Breast epithelium (tissue), 4 donors: ENCODE measurements around the gene RBM8A. TPM values are rescaled to one million over a fixed set of nuclear protein-coding genes. Genes with fewer than 3 reads are reported as not detected.
"Not testable (repeated sequence)": the region's sequence is repeated elsewhere in the genome, so short reads cannot be mapped to it uniquely, and the experiment has no call there.

Source experiments
- DNase-seq, 2 donors: peaks; one replicate each; pipeline ENCODE4 v3.0.0-alpha.2; 2019; ENCODE audit warnings: low spot score in 2 of 2
- H3K27ac ChIP-seq, 2 donors: fragments of 200-600 bp; sonication (generic) in 1 of 2; one replicate each; pipeline ENCODE4 v1.5.1; 2016 to 2019; ENCODE audit warnings: mild to moderate bottlenecking in 1 of 2
- H3K27me3 ChIP-seq, 2 donors: fragments of 200-600 bp; sonication (generic) in 1 of 2; one replicate each; pipeline versions ENCODE4 v1.5.1 to v1.6.0; 2017 to 2019; ENCODE audit warnings: control low read depth in 1 of 2, mild to moderate bottlenecking in 1 of 2
- H3K36me3 ChIP-seq: fragments of 200-600 bp; one replicate; pipeline ENCODE4 v1.5.1; 2019
- H3K4me1 ChIP-seq, 2 donors: fragments of 200-600 bp; sonication (generic); one replicate each; pipeline ENCODE4 v1.5.1; 2016 to 2019; ENCODE audit warnings: control low read depth in 1 of 2
- H3K4me3 ChIP-seq, 3 donors: fragments of 200-600 bp; sonication (generic); 1 replicate in 2 of 3; 2 replicates in 1 of 3; pipeline ENCODE4 v1.5.1; 2016 to 2019; ENCODE audit warnings: mild to moderate bottlenecking in 3 of 3, moderate library complexity in 2 of 3
- H3K9me3 ChIP-seq, 2 donors: fragments of 200-600 bp; sonication (generic) in 1 of 2; one replicate each; pipeline ENCODE4 v1.5.1; 2016 to 2019; ENCODE audit warnings: control low read depth in 1 of 2
- CTCF ChIP-seq, 3 donors: fragments of 450-650 bp; IDR thresholded peaks; one replicate each; pipeline ENCODE4 v1.5.1; 2016 to 2017; ENCODE audit warnings: antibody characterized with exemption in 3 of 3, mild to moderate bottlenecking in 3 of 3, moderate library complexity in 3 of 3
- POLR2A ChIP-seq: fragments of 450-650 bp; IDR thresholded peaks from one replicate; pipeline ENCODE4 v1.6.1; 2016; ENCODE audit warnings: antibody characterized with exemption, mild to moderate bottlenecking, moderate library complexity
- POLR2AphosphoS5 ChIP-seq, 3 donors: sonication (generic); formaldehyde crosslinking; IDR thresholded peaks; one replicate each; pipeline ENCODE4 v1.6.1; 2017; ENCODE audit warnings: antibody characterized with exemption in 3 of 3
- intact Hi-C: fragments of 100-400 bp; cut with DNase I; formaldehyde crosslinking; loops from one replicate; pipeline ENCODE4 v1.15.1; 2023; ENCODE audit warnings: low total_unique reads
- total RNA-seq, 3 donors: library from RNA; depleted of rRNA; stranded (reverse); fragments of >200 nt; gene quantifications; one replicate each; pipeline ENCODE4 v1.1.0, GENCODE V29; 2016

The RBM8A gene
- total RNA-seq, 3 donors from 2014 or later: 115 to 137 (median 128) TPM

GRCh38 chr1:145926686-145927062 lies 610 bp downstream of the RBM8A start:
- no peak for DNase-seq
- intact Hi-C loops: no loop called here
- H3K36me3 ChIP-seq: no peaks in the 10 kb centered on the region
- H3K4me1 ChIP-seq: peaks cover 0 to 5% of the 10 kb centered on the region in 2 donors
- peak overlapping the region; percentile 63 to 82 (median 67) for H3K4me3 ChIP-seq
- H3K27me3 ChIP-seq: no peaks in the 10 kb centered on the region
- H3K9me3 ChIP-seq: no peaks in the 10 kb centered on the region
- TF ChIP-seq CTCF (IDR thresholded peaks at IDR 0.05): no peak
- H3K27ac ChIP-seq: peak overlapping the region; percentile 96 to 97

DNA sequence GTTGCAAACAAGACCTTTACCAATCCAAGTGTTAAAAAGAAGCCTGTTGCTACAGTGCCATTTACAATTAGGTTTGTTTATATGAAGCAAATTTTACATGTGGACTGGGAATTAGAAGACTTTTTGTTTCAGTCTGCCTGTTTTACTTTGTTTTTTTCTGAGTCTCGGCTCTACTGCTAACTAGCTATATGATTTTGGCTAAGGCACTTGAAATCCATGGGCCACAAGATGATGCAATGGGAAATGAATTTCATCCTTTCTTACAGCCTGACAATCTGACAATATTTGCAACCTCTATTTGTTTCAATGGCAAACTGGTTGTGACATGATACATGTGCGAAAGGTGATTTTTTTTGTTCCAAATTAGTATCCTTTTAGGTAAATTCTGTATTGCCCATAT lies 5.0 kb downstream of the RBM8A start:
- Histone ChIP-seq H3K4me1 (peaks cover 8 to 14% of the 10 kb centered on the region in 2 donors), H3K27ac (no peak overlapping the region), H3K36me3 (no peaks in the 10 kb centered on the region), H3K4me3 (no peak overlapping the region), H3K27me3 (no peaks in the 10 kb centered on the region), H3K9me3 (no peaks in the 10 kb centered on the region)
- intact Hi-C loops: no loop called here
- no peak for DNase-seq
- no peak for TF ChIP-seq CTCF (IDR thresholded peaks at IDR 0.05)

DNA sequence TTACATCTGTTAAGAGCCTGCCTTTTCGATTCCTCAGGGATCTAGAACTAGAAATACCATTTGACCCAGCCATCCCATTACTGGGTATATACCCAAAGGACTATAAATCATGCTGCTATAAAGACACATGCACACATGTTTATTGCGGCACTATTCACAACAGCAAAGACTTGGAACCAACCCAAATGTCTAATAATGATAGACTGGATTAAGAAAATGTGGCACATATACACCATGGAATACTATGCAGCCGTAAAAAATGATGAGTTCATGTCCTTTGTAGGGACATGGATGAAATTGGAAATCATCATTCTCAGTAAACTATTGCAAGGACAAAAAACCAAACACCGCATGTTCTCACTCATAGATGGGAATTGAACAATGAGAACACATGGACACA lies 7.0 kb downstream of the RBM8A start:
- H3K27ac ChIP-seq, H3K4me3 ChIP-seq, DNase-seq, H3K36me3 ChIP-seq, H3K9me3 ChIP-seq, H3K27me3 ChIP-seq, intact Hi-C loops: not testable (repeated sequence)
- peaks cover 4 to 15% of the 10 kb centered on the region in 2 donors for H3K4me1 ChIP-seq

- DNase-seq: peak; percentile 54 to 86
These were observed 8.0 kb downstream of the RBM8A start for GRCh38 chr1:145918992-145919939.

DNA sequence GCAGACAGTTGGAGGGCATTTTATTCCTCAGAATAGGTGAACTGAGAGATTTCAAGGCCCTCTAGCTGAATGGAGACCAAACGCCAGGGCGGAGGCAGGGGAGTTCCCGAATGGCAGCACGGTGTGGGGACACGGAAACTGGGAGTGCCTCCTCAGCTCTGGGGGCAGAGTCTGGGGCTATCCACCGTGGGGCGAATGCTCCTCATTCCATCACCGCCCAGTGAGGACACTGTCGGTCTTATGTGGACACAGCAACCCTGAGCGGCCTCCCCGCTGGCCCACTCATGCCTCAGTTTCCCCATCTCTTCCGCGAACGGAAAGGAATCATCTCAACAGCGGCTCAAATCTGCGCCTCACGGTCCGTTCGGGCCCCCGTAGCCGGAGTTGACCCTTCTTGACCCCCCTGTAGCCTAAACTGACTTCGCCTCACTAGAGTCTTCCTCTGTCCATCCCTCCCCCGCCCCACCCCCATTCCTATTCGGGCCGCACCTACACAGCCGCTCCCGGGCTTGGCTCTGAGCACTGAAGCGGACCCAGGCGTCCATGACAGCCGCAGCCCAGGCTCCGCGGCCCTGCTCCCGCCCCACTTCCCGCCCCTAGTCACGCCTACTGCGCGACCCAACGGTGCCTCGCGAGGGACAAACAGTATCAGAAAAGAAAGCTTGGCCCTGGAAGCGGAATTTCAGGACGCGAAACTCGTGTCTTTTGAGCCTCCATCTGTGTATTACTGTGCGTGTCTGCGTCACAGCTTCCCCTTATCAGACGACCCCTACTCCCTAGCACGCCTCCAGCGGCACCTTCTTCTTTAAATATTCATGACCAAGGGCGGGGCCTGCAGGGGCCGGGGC lies 8.9 kb downstream of the RBM8A start, which contains the start of gene PEX11B:
PEX11B (minus strand) TSS at position 574 of the 848 bp plus-strand sequence; CDS start at position 545, 29 bp downstream.
- Histone ChIP-seq H3K27me3 (no peaks in the 10 kb centered on the region), H3K4me3 (peak within 1 kb of the TSS; percentile 88 to 95 (median 88)), H3K27ac (peak within 1 kb of the TSS; percentile 93 to 94), H3K9me3 (no peaks in the 10 kb centered on the region), H3K4me1 (peaks cover 4 to 15% of the 10 kb centered on the region in 2 donors), H3K36me3 (no peaks in the 10 kb centered on the region)
- DNase-seq: peak; percentile 88
- TF ChIP-seq POLR2AphosphoS5 (IDR thresholded peaks at IDR 0.05): peak; percentile 83 to 85 (median 84)
- TF ChIP-seq POLR2A: peak; percentile 37
- TF ChIP-seq CTCF (IDR thresholded peaks at IDR 0.05): peak in 1 of 3 donors; percentile 31
- intact Hi-C loops: no loop called here

More at GRCh38 chr1:145918992-145919939, 8.0 kb downstream of the RBM8A start:
- TF ChIP-seq POLR2A (no peak), POLR2AphosphoS5 (IDR thresholded peaks at IDR 0.05) (peak in 2 of 3 donors; percentile 8 to 22)
- Histone ChIP-seq H3K4me3 (peak overlapping the region; percentile 88 to 95 (median 88)), H3K36me3 (no peaks in the 10 kb centered on the region), H3K9me3 (no peaks in the 10 kb centered on the region), H3K27ac (peak overlapping the region; percentile 93 to 94), H3K4me1 (peaks cover 4 to 15% of the 10 kb centered on the region in 2 donors), H3K27me3 (no peaks in the 10 kb centered on the region)
- intact Hi-C loops: no loop called here
